B cell (primary cell): ENCODE data around the gene AFF3.

Source experiments
- CTCF ChIP-seq: fragments of 200-600 bp; IDR thresholded peaks from one replicate; pipeline ENCODE4 v1.8.0; 2022; ENCODE audit warnings: antibody characterized with exemption, mild to moderate bottlenecking
- EZH2 ChIP-seq: IDR thresholded peaks from 2 replicates; pipeline ENCODE4 v1.6.1; 2012; ENCODE audit warnings: borderline replicate concordance, low read depth, mild to moderate bottlenecking, moderate library complexity, low read length; ENCODE audit not compliant: insufficient read depth, poor library complexity, severe bottlenecking

- TF ChIP-seq CTCF (no peak), EZH2 (no peak)
Observed at GRCh38 chr2:99971326-99971900, 171.0 kb downstream of the AFF3 start.
